HCT116 (cell line): Measurements from ENCODE around the gene AUTS2.

Experiments
- CTCF ChIP-seq, 3 experiments: fragments of 200-600 bp in 1 of 3; sonication (generic) in 1 of 3; IDR thresholded peaks in 2 of 3; conservative IDR thresholded peaks in 1 of 3; 2 replicates each; pipeline ENCODE4 v1.5.1; 2012 to 2017; ENCODE audit warnings: low read depth in 2 of 3, low read length in 2 of 3, antibody characterized with exemption in 1 of 3, borderline replicate concordance in 1 of 3, control low read depth in 1 of 3, mild to moderate bottlenecking in 1 of 3, mixed read lengths in 1 of 3, mixed run types in 1 of 3, moderate library complexity in 1 of 3; ENCODE audit not compliant: insufficient read depth in 1 of 3
- POLR2A ChIP-seq: IDR thresholded peaks from 2 replicates; pipeline ENCODE4 v1.7.0; 2011; ENCODE audit warnings: borderline replicate concordance; ENCODE audit not compliant: insufficient read depth, insufficient read length; ENCODE audit errors: extremely low read depth
- ZBTB33 ChIP-seq: IDR thresholded peaks from 2 replicates; pipeline ENCODE4 v1.6.1; 2011; ENCODE audit warnings: mild to moderate bottlenecking, low read length, moderate library complexity; ENCODE audit not compliant: insufficient replicate concordance; ENCODE audit errors: extremely low read depth

GRCh38 chr7:70775570-70776156, 1177.4 kb downstream of the AUTS2 start:
- TF ChIP-seq CTCF (IDR thresholded peaks at IDR 0.05 in 2 of 3, conservative IDR thresholded peaks at IDR 0.05 in 1 of 3; ENCODE audit: borderline replicate concordance in 1 of 3, insufficient read depth in 1 of 3, low read depth in 2 of 3, low read length in 2 of 3) (no peak), POLR2A (no peak), ZBTB33 (no peak)
